K562 (cell line): ENCODE data around the gene MLLT11. TPM values are rescaled to one million over a fixed set of nuclear protein-coding genes. Genes with fewer than 3 reads are reported as not detected.

ENCODE experiments used
- BRF1 ChIP-seq: IDR thresholded peaks from 3 replicates; pipeline ENCODE4 v1.6.1; 2011; ENCODE audit warnings: borderline replicate concordance, mild to moderate bottlenecking; ENCODE audit not compliant: insufficient read length; ENCODE audit errors: extremely low read depth
- KAT8 ChIP-seq: fragments of 450-650 bp; IDR thresholded peaks from 2 replicates; pipeline ENCODE4 v1.6.1; 2016; ENCODE audit warnings: low read depth, mild to moderate bottlenecking
- KLF13 ChIP-seq: fragments of 450-650 bp; IDR thresholded peaks from 2 replicates; pipeline ENCODE4 v1.6.1; 2016; ENCODE audit warnings: missing genetic modification characterization, low read depth, mild to moderate bottlenecking, missing compliant biosample characterization, moderate library complexity, borderline replicate concordance
- SIN3B ChIP-seq: fragments of 450-650 bp; IDR thresholded peaks from 2 replicates; pipeline ENCODE4 v1.6.1; 2017; ENCODE audit warnings: low read depth, mild to moderate bottlenecking, moderate library complexity
- SRSF3 ChIP-seq: fragments of 200-400 bp; formaldehyde crosslinking; IDR thresholded peaks from 2 replicates; pipeline ENCODE4 v1.6.1; 2016; ENCODE audit warnings: mild to moderate bottlenecking, low read length, moderate library complexity; ENCODE audit not compliant: insufficient read depth
- SRSF9 ChIP-seq: fragments of 200-400 bp; formaldehyde crosslinking; IDR thresholded peaks from 2 replicates; pipeline ENCODE4 v1.6.1; 2017; ENCODE audit warnings: low read depth, low read length, borderline replicate concordance
- TCF3 ChIP-seq: sonication (generic); formaldehyde crosslinking; IDR thresholded peaks from 2 replicates; pipeline ENCODE4 v1.4.0; 2020; ENCODE audit warnings: mild to moderate bottlenecking, missing genetic modification reagents
- polyA plus RNA-seq, 8 experiments: library from polyadenylated mRNA; depleted of rRNA in 4 of 8; stranded (reverse) in 5 of 8; unstranded in 3 of 8; fragments of >200 nt; fragmentation: Nextera tagmentation in 2 of 8; fragmentation: Illumina TruSeq in 1 of 8; extraction: Ambion mirVana in 2 of 8; extraction: Trizol in 1 of 8; gene quantifications; 2 replicates each; pipeline versions ENCODE4 v1.2.1 to v1.2.3, GENCODE V29; 2011 to 2014; ENCODE audit warnings: inconsistent platforms in 1 of 8, missing spikeins in 1 of 8
- total RNA-seq, 7 experiments: library from RNA; depleted of rRNA in 6 of 7; stranded (reverse); fragments of >200 nt in 6 of 7; fragmentation: Illumina TruSeq in 2 of 7; extraction: Trizol in 2 of 7; gene quantifications; 2 replicates each; pipeline versions ENCODE4 v1.2.1 to v1.2.3, GENCODE V29; 2011 to 2021; ENCODE audit warnings: low replicate concordance in 1 of 7
- TF ChIP-seq, protein P1 (sequence below), 2 experiments: fragments of 450-650 bp; IDR thresholded peaks; 2 replicates each; pipeline ENCODE4 v1.6.1; 2016; ENCODE audit warnings: mild to moderate bottlenecking in 2 of 2, borderline replicate concordance in 1 of 2, low read depth in 1 of 2, moderate library complexity in 1 of 2
- TF ChIP-seq, protein P2 (sequence below): fragments of 200-400 bp; formaldehyde crosslinking; IDR thresholded peaks from 2 replicates; pipeline ENCODE4 v1.6.1; 2017; ENCODE audit warnings: mild to moderate bottlenecking, low read depth, low read length, moderate library complexity
- TF ChIP-seq, protein P3 (sequence below): sonication (generic); formaldehyde crosslinking; IDR thresholded peaks from 2 replicates; pipeline ENCODE4 v1.8.1; 2023; ENCODE audit warnings: missing genetic modification reagents, mild to moderate bottlenecking, borderline replicate concordance

The MLLT11 gene
- total and polyA plus RNA-seq, 9 of the 15 experiments (the other 6 are each of a cell fraction or from before 2014, with no cell fraction given), result 12.1 to 91.0 (median 22.0) TPM

DNA sequence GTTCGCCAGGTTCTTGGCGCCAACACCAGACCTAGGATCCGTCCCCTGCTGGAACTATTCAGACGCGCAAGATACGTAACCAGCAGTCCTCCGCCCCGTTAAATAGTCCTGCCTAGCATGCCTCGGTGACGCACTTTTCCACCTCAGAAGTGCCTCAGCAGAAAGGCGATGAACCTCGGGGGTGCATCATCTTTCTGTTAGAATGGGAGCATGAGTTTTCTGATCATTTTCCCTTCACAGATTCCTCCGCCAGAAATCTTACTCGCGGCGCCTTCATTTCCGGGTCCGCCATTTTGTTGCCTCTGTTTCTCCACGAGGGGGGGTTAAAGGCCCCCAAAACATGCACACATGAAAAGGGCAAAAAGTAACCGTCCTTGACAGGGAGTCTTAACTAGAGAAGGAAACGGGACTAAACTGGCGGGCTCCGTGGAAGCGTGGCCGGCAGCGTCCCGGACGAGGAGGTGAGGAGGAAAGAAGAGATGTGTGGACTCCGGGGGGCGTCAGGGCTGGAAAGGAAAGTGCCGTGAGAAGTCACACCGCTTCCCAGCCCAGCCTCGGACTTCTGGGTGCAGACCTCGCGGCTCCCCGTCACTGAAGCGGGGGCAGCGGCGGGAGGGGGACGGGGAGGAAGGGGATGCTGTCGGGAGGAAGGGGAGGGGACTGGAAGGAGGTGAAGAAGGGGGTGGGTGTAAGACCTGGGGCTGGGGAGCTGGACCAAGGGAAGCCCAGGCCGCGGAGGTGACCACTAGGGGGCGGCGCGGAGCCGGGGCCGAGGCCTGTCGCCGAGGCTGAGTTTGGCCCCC lies 10.5 kb downstream of the MLLT11 start, which contains the start of gene GABPB2 (continued):
- TF ChIP-seq, protein P1, sequence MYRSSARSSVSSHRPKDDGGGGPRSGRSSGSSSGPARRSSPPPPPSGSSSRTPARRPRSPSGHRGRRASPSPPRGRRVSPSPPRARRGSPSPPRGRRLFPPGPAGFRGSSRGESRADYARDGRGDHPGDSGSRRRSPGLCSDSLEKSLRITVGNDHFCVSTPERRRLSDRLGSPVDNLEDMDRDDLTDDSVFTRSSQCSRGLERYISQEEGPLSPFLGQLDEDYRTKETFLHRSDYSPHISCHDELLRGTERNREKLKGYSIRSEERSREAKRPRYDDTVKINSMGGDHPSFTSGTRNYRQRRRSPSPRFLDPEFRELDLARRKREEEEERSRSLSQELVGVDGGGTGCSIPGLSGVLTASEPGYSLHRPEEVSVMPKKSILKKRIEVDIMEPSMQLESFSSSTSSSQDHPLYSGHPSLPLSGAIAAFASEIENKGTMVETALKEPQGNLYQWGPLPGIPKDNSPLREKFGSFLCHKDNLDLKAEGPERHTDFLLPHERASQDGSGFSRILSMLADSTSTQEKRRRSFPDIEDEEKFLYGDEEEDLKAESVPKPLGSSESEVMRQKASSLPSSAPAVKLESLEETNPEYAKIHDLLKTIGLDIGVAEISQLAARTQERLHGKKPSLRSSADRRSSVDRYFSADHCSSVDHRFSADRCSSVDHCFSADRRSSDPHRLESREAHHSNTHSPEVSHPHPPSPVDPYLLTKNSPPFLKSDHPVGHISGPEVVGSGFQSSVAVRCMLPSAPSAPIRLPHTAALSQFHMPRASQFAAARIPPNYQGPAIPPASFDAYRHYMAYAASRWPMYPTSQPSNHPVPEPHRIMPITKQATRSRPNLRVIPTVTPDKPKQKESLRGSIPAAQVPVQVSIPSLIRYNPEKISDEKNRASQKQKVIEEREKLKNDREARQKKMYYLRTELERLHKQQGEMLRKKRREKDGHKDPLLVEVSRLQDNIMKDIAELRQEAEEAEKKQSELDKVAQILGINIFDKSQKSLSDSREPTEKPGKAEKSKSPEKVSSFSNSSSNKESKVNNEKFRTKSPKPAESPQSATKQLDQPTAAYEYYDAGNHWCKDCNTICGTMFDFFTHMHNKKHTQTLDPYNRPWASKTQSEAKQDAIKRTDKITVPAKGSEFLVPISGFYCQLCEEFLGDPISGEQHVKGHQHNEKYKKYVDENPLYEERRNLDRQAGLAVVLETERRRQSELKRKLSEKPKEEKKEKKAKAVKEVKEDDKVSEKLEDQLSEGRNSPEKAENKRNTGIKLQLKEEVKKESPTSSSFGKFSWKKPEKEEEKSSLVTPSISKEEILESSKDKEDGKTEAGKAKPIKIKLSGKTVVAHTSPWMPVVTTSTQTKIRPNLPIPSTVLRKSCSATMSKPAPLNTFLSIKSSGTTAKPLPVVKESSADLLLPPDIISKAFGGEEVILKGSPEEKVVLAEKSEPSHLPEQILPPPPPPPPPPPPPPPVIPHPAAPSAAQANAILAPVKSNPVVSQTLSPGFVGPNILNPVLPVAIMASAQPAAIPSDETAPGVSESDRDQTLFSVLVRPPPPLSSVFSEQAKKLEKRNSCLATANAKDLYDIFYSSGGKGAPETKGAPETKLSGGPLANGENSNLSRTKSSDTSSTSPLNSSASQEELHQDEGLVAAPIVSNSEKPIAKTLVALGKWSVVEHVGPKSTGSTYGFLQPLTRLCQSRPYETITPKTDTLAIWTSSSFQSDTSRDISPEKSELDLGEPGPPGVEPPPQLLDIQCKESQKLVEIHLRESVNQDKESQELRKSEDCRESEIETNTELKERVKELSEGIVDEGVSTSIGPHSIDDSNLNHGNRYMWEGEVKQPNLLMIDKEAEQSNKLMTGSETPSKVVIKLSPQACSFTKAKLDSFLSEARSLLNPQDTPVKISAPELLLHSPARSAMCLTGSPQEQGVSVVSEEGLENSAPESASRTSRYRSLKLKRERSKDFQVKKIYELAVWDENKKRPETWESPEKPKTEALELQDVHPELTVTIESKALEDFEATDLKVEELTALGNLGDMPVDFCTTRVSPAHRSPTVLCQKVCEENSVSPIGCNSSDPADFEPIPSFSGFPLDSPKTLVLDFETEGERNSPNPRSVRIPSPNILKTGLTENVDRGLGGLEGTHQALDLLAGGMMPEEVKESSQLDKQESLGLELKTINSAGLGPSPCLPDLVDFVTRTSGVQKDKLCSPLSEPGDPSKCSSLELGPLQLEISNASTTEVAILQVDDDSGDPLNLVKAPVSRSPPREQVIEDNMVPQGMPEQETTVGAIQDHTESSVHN (IDR thresholded peaks at IDR 0.05; ENCODE audit: borderline replicate concordance in 1 of 2, low read depth in 1 of 2), result peak in 1 of 2 experiments; percentile 84; a peak in 2 of 4 replicates
- TF ChIP-seq SRSF3 (no peak), TCF3 (peak; percentile 33; the same call in 1 of the 2 replicates), SRSF9 (no peak), SIN3B (no peak), BRF1 (no peak), KAT8 (peak; percentile 91), KLF13 (tag) (peak; percentile 57)
- TF ChIP-seq, protein P2, sequence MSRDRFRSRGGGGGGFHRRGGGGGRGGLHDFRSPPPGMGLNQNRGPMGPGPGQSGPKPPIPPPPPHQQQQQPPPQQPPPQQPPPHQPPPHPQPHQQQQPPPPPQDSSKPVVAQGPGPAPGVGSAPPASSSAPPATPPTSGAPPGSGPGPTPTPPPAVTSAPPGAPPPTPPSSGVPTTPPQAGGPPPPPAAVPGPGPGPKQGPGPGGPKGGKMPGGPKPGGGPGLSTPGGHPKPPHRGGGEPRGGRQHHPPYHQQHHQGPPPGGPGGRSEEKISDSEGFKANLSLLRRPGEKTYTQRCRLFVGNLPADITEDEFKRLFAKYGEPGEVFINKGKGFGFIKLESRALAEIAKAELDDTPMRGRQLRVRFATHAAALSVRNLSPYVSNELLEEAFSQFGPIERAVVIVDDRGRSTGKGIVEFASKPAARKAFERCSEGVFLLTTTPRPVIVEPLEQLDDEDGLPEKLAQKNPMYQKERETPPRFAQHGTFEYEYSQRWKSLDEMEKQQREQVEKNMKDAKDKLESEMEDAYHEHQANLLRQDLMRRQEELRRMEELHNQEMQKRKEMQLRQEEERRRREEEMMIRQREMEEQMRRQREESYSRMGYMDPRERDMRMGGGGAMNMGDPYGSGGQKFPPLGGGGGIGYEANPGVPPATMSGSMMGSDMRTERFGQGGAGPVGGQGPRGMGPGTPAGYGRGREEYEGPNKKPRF, result no peak
- TF ChIP-seq, protein P3, sequence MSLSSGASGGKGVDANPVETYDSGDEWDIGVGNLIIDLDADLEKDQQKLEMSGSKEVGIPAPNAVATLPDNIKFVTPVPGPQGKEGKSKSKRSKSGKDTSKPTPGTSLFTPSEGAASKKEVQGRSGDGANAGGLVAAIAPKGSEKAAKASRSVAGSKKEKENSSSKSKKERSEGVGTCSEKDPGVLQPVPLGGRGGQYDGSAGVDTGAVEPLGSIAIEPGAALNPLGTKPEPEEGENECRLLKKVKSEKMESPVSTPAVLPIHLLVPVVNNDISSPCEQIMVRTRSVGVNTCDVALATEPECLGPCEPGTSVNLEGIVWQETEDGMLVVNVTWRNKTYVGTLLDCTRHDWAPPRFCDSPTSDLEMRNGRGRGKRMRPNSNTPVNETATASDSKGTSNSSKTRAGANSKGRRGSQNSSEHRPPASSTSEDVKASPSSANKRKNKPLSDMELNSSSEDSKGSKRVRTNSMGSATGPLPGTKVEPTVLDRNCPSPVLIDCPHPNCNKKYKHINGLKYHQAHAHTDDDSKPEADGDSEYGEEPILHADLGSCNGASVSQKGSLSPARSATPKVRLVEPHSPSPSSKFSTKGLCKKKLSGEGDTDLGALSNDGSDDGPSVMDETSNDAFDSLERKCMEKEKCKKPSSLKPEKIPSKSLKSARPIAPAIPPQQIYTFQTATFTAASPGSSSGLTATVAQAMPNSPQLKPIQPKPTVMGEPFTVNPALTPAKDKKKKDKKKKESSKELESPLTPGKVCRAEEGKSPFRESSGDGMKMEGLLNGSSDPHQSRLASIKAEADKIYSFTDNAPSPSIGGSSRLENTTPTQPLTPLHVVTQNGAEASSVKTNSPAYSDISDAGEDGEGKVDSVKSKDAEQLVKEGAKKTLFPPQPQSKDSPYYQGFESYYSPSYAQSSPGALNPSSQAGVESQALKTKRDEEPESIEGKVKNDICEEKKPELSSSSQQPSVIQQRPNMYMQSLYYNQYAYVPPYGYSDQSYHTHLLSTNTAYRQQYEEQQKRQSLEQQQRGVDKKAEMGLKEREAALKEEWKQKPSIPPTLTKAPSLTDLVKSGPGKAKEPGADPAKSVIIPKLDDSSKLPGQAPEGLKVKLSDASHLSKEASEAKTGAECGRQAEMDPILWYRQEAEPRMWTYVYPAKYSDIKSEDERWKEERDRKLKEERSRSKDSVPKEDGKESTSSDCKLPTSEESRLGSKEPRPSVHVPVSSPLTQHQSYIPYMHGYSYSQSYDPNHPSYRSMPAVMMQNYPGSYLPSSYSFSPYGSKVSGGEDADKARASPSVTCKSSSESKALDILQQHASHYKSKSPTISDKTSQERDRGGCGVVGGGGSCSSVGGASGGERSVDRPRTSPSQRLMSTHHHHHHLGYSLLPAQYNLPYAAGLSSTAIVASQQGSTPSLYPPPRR (CRISPR knock-in tag), result peak; percentile 91; the same call in 1 of the 2 replicates
